Measurements from ENCODE around the gene IZUMO4.

- TF ChIP-seq EP300 (conservative IDR thresholded peaks at IDR 0.05; ENCODE audit: poor library complexity, severe bottlenecking) (no peak), CTCF (IDR thresholded peaks at IDR 0.05; ENCODE audit: poor library complexity, severe bottlenecking) (no peak), RAD21 (conservative IDR thresholded peaks at IDR 0.05) (no peak), POLR2AphosphoS5 (IDR thresholded peaks at IDR 0.05) (no peak), EZH2 (IDR thresholded peaks at IDR 0.05; ENCODE audit: borderline replicate concordance, insufficient read depth, low read length, poor library complexity, severe bottlenecking) (no peak), REST (IDR thresholded peaks at IDR 0.05; ENCODE audit: borderline replicate concordance) (no peak), SMC3 (conservative IDR thresholded peaks at IDR 0.05; ENCODE audit: poor library complexity) (no peak)
These were observed 14.1 kb downstream of the IZUMO4 start for GRCh38 chr19:2110822-2111221.
